NCI-H2196 (cell line): Measurements from ENCODE around the gene XAB2.

ENCODE experiments used
- DNase-seq: peaks from one replicate; lab custom pipeline; 2025; ENCODE audit not compliant: unreplicated experiment; lab: John Stamatoyannopoulos, UW

Gene XAB2

GRCh38 chr19:7633698-7634097 is 4.4 kb upstream of the XAB2 start, which contains the start of gene PCP2:
Gene PCP2, minus strand, starts transcription at chr19:7633719. Its CDS starts 262 bp downstream, at chr19:7633457.
- DNase-seq, result no peak

GRCh38 chr19:7632340-7633203 is 3.2 kb upstream of the XAB2 start:
- no peak for DNase-seq

DNA sequence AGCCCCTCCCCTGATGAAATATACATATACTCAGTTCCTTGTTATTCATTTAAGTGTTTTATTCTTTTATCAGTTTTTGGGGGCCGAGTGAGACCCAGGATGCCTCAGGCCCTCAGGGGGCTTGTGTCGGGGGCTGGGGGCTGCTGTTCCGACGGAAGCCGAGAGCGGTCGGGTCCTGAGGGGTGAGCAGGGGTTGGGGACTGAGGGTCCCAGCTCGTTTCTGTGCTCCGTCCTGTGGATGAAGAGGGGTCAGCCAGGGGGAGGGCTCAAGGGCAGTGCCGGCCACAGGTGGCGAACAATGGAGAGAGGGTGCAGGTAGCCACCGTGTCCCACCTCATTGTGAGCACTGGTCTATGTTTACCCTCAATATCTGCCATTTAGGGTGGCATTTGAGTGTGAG is 2.2 kb upstream of the XAB2 start:
- DNase-seq, result no peak

GRCh38 chr19:7628589-7629311 is 595 bp downstream of the XAB2 start:
- no peak for DNase-seq

DNA sequence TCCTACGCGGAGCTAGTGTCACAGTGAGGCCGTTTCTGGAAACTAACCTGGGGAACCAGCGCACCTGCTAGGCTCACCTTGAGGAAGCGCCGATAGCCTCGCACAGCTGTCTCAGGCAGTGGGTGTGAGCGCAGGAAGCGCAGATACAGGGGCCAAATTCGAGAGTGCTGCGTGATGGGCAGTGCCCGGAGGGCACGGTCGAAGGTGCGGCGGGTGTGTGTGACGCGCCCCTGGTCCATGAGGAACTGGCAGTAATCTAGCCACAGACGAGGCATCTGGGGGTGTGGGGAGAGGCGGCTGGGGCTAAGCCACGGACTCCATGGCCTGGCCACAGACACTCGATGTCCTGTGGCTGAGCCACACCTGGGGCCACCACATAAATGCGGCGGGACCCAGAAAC is 2.2 kb downstream of the XAB2 start:
- no peak for DNase-seq

DNA sequence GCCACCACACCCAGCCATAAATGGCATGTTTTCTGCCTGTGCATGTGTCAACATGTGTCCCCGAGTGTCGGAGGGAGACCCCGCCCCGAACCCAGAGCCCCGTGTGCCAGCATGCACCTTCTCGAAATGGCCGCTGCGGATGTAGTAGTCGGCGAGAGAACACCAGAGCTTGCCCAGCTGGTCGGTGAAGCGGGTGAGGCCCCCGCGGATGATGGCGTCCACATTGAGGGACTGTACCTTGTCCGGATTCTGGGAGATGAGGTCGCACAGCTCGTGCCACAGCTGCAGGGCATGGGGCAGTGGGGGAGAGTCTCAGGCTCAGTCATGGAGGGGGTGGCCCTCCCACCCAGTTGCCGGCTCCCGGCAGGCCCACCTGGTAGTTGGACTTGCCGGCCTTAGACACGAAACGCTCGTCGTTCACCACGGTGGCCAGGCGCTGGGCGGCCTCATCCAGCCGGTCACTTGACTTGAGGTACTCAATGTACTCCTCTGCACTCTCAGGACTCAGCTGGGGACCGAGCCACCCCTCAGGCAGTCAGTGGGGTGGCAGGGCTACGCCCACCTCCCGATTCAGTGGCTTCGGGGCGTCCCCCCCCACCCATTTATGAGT is 3.5 kb downstream of the XAB2 start:
- DNase-seq, result no peak

DNA sequence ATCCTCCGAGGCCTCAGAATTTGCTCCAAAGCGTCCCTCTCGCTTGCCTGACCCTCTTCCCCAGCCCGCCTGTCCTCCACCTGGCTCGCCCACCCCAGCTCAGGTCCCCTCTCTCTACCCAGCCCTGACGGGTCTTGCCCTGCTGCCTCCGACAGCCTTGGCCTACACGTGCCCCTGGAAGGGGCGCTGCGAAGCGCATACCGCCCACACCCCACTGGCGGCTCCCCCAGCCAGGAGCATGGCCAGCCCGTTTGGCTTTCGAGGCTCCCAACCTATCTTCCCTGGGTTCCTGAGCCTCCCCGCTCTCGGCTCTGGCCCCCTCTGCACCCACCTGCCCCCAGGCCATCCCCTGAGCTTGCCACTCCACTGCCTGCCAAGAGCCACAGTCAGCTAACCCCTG is 4.5 kb downstream of the XAB2 start:
- DNase-seq, result no peak

DNA sequence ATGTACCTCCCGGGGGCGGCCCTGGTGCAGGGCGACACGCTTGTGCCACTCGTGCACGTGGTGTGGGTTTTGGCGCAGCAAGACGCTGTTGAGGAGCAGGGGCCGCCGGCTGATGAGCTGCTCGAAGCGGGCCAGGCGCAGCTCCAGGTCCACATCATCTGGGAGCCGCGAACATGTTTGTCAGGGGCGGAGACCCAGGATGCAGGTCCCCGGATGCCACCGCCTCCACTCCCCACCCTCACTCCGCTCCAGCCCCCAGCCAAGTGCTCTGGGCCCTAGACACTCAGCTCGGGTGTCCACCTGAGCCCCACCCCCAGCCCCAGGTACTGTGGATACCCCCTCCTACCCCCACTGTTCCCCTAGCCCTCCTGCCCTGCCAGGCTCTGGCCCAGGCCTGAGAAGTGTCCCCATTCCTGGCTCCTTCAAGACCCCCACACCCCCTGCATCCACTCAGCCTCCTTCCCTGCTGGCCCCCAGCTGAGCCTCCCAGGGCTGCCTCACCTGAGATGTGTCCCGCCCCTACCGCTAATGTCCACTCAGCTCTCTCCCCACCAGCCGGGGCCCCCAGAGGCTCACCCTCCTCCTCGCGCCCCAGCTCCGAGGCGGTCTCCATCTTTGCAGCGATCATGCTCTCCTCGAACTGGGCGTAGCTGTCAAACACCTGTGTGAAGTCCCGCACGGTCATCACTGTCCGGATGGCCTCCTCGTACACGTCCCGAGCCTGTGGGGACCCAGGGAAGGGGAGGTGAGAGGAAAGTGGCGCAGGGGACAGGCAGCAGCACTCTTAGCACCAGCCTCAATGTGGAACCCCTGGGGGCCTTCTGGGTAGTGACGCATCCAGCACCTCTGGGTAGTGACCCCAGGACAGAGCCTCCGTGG is 5.4 kb downstream of the XAB2 start:
- no peak for DNase-seq

DNA sequence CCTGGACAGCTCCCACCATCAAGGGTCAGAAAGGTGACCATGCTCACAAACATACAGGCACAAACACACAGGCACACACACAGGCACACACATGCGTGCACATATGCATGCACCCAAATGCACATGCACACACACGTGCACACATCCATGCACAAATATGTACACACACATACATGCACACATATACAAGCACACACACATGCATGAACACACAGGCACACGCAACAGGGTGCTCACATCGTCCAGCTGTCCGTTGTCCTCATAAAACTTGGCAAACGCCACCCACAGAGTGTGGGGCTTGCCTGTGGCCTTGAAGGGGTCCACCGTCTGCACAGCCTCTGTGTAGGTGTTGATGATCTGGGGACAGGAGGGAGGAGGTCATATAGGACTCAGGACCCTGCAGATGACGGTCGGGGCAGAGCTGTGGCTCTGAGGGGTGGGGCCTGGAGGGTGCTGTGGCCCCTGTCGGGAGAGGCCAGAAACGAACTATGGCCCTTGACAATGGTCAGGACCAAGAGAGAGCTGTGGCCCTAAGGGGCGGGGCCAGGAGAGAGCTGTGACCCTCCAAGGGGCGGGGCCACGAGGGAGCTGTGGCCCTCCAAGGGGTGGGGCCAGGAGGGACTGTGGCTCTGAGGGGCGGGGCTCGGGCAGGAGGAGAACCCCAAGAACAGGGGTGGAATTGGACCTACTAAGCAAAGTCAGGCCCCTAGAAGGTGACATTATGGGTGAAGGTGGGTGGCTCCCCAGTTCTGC is 6.2 kb downstream of the XAB2 start:
- DNase-seq, result no peak

DNA sequence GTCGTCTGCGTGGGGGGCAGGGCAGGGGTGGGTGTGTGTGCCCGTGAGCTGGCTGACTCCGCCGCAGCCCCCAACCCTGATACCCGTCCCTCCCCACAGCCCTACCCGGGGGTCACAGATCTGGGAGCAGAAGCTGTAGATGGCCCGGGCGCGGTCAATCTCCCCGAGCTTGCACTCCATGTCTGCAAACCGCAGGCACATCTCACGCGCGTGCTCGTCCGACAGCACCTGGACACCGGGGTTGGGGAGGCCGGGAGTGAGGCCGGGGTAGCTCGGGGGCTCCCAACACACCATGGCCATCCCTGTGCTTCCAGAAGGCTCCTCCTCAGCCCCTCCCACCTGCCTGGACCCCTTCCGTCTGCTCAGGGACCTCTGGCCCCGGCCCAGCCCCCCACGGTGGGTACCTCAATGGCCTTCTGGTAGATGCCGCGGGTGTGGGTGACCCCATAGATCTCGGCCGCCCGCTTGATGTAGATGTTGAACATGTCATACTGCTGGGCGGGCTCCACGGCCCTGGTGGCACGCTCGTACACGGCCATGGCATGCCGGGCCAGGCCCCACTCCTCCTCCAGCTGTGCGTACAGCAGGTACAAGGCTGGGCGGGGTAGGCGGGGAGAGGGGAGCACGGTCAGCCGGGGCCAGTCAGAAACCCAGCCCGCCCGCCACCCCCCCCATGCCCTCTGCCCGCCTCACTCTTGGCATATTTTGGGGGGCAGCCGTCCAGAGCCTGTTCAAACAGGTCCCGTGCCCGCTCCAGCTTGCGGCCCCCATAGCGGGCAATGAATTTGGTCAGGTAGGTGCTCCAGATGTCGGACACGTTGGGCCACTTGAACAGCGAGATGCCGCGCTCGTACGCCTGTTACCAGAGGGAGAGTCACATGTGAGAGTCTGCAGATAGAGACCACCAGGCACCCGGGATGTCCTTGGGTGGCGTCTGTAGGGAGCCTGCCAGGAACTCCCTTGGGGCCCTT is 8.6 kb downstream of the XAB2 start:
- DNase-seq, result no peak

- DNase-seq, result no peak
These were observed 9.5 kb downstream of the XAB2 start for GRCh38 chr19:7619671-7620441.

- peak; percentile 89 for DNase-seq
These were observed 10.4 kb downstream of the XAB2 start for GRCh38 chr19:7618771-7619510.

GRCh38 chr19:7618348-7618747 is 11.0 kb downstream of the XAB2 start:
- DNase-seq, result peak; percentile 77

GRCh38 chr19:7617735-7618134 is 11.6 kb downstream of the XAB2 start:
- no peak for DNase-seq

DNA sequence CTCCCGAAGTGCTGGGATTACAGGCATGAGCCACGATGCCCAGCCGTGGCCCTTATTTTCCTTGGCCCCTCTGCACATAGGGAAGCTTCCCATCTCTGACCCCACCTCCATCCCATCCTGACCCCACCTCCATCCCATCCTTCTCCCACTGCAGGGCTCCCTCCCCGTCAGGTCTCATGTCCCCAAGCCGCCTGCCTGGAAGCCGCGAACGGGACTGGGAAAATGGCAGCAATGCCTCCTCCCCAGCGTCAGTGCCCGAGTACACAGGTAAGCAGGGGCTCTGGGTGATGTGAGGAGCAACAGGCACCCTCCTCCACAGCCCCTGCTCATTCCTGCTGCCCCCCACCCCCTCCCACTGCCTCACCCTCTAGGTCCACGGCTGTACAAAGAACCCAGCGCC is 12.2 kb downstream of the XAB2 start:
- DNase-seq, result no peak

GRCh38 chr19:7614859-7615741 is 14.2 kb downstream of the XAB2 start:
- no peak for DNase-seq
